GM21447 (cell line): ENCODE data around the gene CSH1.
"Not testable (repeated sequence)": the region's sequence is repeated elsewhere in the genome, so short reads cannot be mapped to it uniquely, and the experiment has no call there.

Source experiments
- ATAC-seq: cut with Tn5 transposase; IDR thresholded peaks from one replicate; pipeline ENCODE4 v1.9.1; 2021; ENCODE audit not compliant: unreplicated experiment

The CSH1 gene

GRCh38 chr17:63896524-63897354 is at the start of gene CSH1:
Gene CSH1, minus strand, starts transcription at chr17:63896574. Its CDS starts 63 bp downstream, at chr17:63896511.
- ATAC-seq, result not testable (repeated sequence)

DNA sequence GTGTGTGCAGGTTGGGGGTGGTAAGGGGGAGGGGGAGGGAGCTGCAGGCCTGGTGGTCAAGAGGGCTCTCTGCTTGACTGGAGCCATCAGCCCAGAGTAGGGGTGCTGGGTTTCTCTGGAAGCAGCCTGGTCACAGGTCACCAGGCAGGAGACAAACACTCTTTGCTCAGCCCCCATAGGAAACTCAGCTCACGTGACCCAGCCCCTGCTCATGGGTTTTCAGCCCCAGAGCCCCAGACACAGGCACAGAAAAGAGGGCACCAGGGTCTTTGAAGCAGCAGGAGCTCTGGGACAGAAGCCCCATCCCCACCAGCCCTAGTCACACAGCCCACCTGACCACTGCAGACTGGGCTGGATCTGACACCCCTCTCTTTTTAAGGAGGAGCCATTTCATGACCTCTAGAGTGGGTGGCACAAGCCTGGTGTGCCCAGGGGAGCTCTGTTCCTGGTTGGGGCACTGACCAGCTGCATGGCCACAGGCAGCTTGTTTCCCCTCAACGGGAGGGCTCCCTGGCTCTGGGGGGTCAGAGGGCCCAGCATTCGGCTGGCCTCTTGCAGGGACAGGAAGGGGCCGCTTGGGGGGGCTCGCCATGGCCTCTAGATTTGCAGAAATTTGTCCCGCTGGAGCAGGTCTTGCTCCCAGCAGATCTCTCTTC is 49.5 kb upstream of the CSH1 start:
- ATAC-seq, result peak; percentile 45

DNA sequence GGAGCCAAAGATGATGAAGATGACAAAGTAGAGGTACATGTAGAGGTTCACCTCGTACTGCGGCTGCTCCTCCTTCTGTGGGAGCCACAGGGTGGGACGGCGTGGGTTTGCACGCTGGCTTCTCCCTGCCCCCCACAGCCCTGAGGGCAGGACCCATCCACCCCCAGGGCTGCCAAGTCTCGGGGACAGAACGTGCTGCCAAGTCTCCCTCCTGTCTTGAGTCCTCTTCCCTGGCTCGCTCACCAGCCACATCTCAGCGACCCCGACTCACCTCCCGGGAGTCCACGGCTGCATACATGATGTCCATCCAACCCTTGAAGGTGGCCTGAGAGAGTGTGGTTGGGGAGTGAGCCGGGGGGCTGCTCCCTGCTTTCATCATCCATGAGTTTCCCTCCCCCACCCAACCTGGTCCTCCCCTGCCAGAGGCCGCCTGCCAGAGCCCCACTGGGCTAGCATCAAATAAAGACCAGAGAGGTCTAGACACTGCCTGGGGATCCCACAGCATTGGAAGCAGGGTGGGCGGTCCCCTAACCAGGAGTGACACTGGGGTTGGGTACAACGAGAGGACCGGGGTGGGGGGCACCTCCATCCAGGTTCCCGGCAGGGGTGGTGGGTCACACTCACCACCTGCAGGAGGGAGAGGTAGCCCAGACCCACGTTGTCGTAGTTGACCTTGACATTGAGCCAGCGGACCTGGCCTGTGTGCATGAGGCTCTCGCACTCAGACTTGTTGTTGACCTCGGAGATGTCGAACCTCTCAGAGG is 48.5 kb upstream of the CSH1 start:
- ATAC-seq, result no peak

- ATAC-seq, result no peak
Measured at GRCh38 chr17:63943745-63944144, 47.4 kb upstream of the CSH1 start.

DNA sequence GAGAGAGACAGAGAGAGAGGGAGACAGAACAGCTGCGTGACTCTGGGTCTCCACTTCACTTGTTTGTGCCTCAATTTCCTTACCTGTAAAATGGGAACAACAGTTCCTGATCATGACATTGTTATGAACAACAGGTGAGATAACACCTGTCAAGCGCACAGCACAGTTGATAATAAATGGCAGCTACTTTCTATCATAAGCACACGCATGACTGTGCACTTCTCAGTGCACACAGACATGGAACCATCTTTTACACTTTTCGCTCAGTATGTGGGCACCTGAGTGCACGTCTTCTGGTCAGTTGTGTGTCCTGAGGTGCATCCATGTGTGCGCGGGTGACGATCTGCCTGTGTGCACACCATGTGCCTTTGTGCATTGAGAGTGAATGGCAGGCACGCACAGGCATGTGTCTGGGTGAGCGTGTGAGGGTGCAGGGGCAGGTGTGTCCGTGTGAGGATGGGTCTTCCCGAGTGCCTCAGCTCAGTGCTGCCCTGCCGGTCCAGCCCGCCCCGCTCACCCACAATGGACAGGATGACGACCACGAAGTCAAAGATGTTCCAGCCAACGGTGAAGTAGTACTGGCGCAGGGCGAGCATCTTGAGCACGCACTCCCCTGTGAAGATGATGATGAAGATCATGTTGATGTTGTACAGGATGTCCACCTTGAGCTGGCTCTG is 46.1 kb upstream of the CSH1 start:
- ATAC-seq, result no peak

DNA sequence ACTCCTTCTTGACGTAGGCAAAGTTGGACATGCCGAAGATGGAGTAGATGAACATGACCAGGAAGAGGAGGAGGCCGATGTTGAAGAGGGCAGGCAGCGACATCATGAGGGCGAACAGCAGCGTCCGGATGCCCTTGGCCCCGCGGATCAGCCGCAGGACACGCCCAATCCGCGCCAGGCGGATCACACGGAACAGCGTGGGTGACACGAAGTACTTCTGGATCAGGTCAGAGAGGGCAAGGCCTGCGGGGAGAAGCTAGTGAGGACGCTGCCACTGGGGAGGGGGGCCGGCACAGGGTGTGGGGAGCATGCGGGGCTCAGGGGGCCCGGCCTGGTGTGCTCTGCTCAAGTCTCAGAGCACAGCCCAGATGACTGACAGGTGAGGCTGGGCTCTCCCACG is 45.4 kb upstream of the CSH1 start:
- ATAC-seq, result no peak

DNA sequence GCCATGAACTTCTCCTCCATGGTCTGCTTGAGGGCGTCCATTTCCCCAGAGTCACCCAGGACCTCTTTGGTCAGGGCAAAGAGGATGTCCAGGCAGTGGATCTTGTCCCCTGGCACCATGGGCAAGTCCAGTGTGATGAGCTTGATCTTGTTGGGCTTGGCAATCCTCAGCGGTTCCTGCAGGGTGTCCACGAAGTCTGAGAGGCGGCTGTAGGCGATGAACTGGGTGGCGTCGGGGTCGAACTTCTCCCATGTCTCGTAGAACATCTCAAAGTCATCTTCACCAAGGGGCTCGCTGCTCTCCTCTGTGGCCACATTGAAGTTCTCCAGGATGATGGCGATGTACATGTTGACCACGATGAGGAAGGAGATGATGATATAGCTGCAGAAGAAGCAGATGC is 44.8 kb upstream of the CSH1 start:
- ATAC-seq, result no peak

- ATAC-seq, result no peak
Measured at GRCh38 chr17:63940584-63940983, 44.2 kb upstream of the CSH1 start.

- ATAC-seq, result no peak
Measured at GRCh38 chr17:63939884-63940283, 43.5 kb upstream of the CSH1 start.

DNA sequence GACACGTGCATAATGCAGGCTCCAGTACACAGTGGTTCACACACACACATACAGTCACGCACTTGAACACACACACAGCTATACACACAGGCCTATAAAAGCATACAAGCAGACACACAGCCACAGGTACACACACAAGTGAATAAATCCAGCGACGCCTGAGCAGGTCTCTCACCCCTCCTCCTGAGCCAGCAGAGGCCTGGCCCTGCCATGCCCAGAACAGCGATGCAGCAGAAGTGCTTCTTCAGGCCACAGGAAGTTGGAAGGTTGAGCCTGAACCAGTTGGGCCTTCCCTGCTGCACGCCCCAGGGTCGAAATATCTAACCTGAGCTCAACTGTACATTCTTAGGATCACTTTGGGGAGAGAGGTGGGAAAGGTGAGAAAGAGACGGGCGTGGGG is 43.0 kb upstream of the CSH1 start:
- ATAC-seq, result no peak

DNA sequence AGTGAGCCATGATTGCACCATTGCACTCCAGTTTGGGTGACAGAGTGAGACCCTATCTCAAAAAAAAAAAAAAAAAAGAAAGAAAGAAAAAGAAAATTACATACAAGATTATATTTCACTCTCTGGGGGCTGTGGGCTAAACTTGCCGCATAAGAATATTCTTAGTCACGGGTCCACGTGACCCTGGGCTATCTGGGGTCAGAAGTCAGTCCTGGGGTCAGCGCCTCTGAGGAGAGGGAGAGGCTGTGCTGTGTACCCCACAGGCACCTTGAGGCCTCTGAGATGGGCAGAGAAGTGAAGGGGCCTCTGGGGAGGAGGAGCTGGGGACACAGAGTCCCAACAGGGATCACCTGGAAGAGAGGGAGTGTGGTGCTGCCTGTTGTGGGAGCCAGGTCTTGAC is 41.5 kb upstream of the CSH1 start:
- ATAC-seq, result no peak

DNA sequence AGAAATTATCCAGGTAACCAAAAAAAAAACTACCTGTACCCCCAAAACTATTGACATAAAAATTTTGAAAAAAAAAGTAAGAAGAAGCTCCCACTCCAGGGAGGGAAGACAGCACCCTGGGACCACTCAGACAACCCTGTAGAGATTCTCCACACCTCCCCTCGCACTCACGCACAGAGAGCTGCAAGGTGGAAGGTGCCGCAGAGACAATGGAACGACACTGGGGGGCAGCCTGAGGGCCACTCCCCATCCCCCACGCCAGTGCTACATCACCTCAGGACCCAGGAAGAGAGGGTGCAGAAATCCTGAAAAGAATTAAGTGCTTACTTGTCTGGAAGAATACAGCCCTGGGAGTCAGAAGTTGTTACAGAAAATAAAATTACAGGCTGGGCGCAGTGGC is 40.9 kb upstream of the CSH1 start:
- no peak for ATAC-seq

DNA sequence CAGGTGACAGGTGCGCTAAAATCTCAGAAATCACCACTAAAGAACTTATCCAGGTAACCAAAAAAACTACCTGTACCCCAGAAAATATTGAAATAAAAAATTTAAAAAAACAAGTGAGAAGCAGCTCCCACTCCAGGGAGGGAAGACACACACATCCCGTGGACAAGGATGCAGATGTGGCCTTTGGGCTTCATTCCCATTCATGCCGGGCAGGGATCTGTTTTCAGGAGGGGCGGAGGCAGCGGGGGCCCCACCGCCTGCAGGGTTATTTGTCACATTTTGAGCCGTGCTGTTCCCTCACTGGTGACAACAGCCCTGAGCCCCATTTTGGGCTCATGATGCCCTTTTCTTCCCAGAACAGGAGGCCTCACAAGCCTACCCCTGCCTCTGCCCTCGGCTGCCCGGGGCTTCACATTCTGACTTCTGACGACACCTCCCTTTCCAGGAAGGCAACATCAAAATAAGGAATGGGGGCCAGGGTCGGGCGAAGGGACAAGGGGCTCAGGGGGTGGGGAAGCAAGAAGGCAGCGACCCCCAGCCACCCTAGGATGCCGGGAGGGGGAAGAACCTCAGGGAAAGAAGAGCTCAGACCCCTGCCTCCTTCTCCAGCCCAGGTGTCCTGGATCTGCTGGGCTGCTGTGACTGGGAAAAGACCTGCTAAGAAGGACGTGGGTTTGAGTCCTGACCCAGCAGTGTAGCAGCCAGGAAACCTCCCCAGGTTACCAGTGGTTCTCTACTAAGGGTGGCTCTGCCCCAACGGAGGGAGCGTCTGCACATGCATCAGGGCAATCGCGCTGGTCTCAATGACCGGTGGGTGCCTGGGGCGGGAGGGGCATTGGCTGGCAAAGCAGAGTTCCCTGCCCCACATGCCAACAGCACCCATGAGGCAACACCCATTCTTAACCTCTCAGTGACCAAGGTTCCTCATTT is 38.1 kb upstream of the CSH1 start:
- no peak for ATAC-seq

- ATAC-seq, result no peak
Measured at GRCh38 chr17:63933598-63933997, 37.2 kb upstream of the CSH1 start.

- peak; percentile 15 for ATAC-seq
Measured at GRCh38 chr17:63932721-63933120, 36.3 kb upstream of the CSH1 start.

DNA sequence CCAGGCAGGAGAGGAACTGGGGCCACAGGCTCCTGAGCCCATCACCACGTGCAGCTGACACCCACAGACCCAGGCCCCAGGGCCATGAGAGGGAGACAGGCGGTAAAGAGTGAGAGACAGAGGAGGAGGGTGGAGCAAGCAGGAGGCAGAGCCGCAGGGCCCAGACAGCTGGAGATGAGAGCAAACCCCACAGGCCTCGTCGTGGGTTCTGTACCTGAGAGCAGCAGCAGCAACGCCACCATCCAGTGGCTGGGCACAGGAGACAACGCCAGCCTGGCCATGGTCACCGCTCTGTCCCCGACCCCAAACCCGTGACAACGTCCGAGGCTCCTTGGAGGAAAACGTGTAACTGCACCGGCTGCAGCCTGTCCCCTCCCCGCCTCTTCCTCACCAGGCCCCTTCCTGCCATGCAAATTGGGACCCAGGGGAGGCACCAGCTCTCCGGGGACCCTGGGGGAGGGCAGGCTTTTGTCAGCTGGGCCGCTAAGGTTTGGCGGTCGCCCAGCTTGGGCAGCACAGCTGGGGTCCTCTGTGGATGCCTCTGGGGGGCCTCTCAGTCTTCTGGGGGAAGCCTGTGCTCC is 35.7 kb upstream of the CSH1 start, which contains the start of gene CD79B:
Gene CD79B (minus strand): TSS at position 351 of the 581 bp plus-strand sequence. CDS start 70 bp downstream, at position 281.
- peak; percentile 72 for ATAC-seq

- ATAC-seq, result peak; percentile 43
Measured at GRCh38 chr17:63930951-63931575, 34.7 kb upstream of the CSH1 start.

GRCh38 chr17:63929860-63930766 is 33.7 kb upstream of the CSH1 start:
- ATAC-seq, result no peak
